Stomach (tissue), 9 donors: Measurements from ENCODE around the gene ATG9A. TPM values are rescaled to one million over a fixed set of nuclear protein-coding genes. Genes with fewer than 3 reads are reported as not detected.

ENCODE experiments used
- DNase-seq, 2 donors: peaks; one replicate each; pipeline versions ENCODE4 v3.0.0 to v3.0.0-alpha.2; 2013 to 2019
- H3K27ac ChIP-seq, 5 donors: fragments of 200-600 bp in 4 of 5; sonication (generic) in 4 of 5; one replicate each; pipeline ENCODE4 v1.5.1; 2013 to 2019; ENCODE audit warnings: mild to moderate bottlenecking in 1 of 5, moderate library complexity in 1 of 5
- H3K27me3 ChIP-seq, 3 donors: fragments of 200-600 bp; sonication (generic); one replicate each; pipeline ENCODE4 v1.5.1; 2017 to 2019; ENCODE audit warnings: mixed run types in 1 of 3
- H3K36me3 ChIP-seq, 4 donors: fragments of 200-600 bp; sonication (generic); 1 replicate in 3 of 4; 2 replicates in 1 of 4; pipeline ENCODE4 v1.5.1; 2016 to 2019
- H3K4me1 ChIP-seq, 4 donors: fragments of 200-600 bp; sonication (generic); one replicate each; pipeline ENCODE4 v1.5.1; 2016 to 2019
- H3K4me3 ChIP-seq, 4 donors: fragments of 200-600 bp; sonication (generic) in 3 of 4; one replicate each; pipeline ENCODE4 v1.5.1; 2016 to 2019; ENCODE audit warnings: mild to moderate bottlenecking in 1 of 4
- H3K9me3 ChIP-seq, 4 donors: fragments of 200-600 bp; sonication (generic); one replicate each; pipeline ENCODE4 v1.5.1; 2016 to 2019
- EP300 ChIP-seq: sonication (generic); formaldehyde crosslinking; IDR thresholded peaks from one replicate; pipeline ENCODE4 v1.6.1; 2017; ENCODE audit warnings: antibody characterized with exemption
- POLR2A ChIP-seq, 4 donors: fragments of 450-650 bp; IDR thresholded peaks; one replicate each; pipeline ENCODE4 v1.6.1; 2016; ENCODE audit warnings: antibody characterized with exemption in 4 of 4, control low read depth in 2 of 4, mild to moderate bottlenecking in 1 of 4, moderate library complexity in 1 of 4
- POLR2AphosphoS5 ChIP-seq, 3 donors: sonication (generic); formaldehyde crosslinking; IDR thresholded peaks; one replicate each; pipeline ENCODE4 v1.6.1; 2016; ENCODE audit warnings: antibody characterized with exemption in 3 of 3
- WGBS, 5 donors: extraction: QIAGEN DNeasy Blood & Tissue Kit in 3 of 5; methylation state at CpG; one replicate each; pipeline versions ENCODE4 v1.1.5 to v1.1.7; 2013 to 2018; 5-methylcytosine and 5-hydroxymethylcytosine counted together
- intact Hi-C: fragments of 100-400 bp; cut with DNase I; formaldehyde crosslinking; loops from one replicate; pipeline ENCODE4 v1.15.1; 2023; ENCODE audit warnings: low total_unique reads
- polyA plus RNA-seq, 3 donors: library from polyadenylated mRNA; stranded (reverse); fragments of 200-250 nt; gene quantifications; one replicate each; pipeline ENCODE4 v1.2.3, GENCODE V29; 2013
- total RNA-seq, 5 donors: library from RNA; depleted of rRNA; stranded (reverse); fragments of >200 nt; gene quantifications; one replicate each; pipeline versions ENCODE4 v1.1.0 to v1.2.3, GENCODE V29; 2014 to 2016
- TF ChIP-seq, protein P1 (sequence below), 7 experiments: fragments of 450-650 bp in 4 of 7; fragments of 200-600 bp in 3 of 7; sonication (generic) in 3 of 7; IDR thresholded peaks; one replicate each; pipeline ENCODE4 v1.5.1; 2016 to 2019; ENCODE audit warnings: antibody characterized with exemption in 7 of 7, control low read depth in 2 of 7, mild to moderate bottlenecking in 1 of 7
- donor health status: healthy with polysubstance abuse.
- donor health status: Bipolar disorder and iron deficiency.
- donor health status: healthy.

ATG9A gene
- total and polyA plus RNA-seq, 8 donors = 1.4 to 100 (median 16.1) TPM

- no peaks in the 10 kb centered on the region for H3K9me3 ChIP-seq
- peak overlapping the region; percentile 77 to 91 (median 84) for H3K4me3 ChIP-seq
- peak overlapping the region; percentile 96 to 100 (median 99) for H3K27ac ChIP-seq
- intact Hi-C loops = no loop called here
- peak in 1 of 2 donors; percentile 58 for DNase-seq
- peaks cover 21 to 63% (median 54%) of the 10 kb centered on the region in 4 donors for H3K4me1 ChIP-seq
- no peaks in the 10 kb centered on the region for H3K27me3 ChIP-seq
- peaks cover 47 to 55% (median 53%) of the 10 kb centered on the region in 4 donors for H3K36me3 ChIP-seq
- TF ChIP-seq, protein P1, sequence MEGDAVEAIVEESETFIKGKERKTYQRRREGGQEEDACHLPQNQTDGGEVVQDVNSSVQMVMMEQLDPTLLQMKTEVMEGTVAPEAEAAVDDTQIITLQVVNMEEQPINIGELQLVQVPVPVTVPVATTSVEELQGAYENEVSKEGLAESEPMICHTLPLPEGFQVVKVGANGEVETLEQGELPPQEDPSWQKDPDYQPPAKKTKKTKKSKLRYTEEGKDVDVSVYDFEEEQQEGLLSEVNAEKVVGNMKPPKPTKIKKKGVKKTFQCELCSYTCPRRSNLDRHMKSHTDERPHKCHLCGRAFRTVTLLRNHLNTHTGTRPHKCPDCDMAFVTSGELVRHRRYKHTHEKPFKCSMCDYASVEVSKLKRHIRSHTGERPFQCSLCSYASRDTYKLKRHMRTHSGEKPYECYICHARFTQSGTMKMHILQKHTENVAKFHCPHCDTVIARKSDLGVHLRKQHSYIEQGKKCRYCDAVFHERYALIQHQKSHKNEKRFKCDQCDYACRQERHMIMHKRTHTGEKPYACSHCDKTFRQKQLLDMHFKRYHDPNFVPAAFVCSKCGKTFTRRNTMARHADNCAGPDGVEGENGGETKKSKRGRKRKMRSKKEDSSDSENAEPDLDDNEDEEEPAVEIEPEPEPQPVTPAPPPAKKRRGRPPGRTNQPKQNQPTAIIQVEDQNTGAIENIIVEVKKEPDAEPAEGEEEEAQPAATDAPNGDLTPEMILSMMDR (IDR thresholded peaks at IDR 0.05) = peak in 2 of 7 experiments; percentile 11 to 12
- no peak for TF ChIP-seq POLR2A (IDR thresholded peaks at IDR 0.05)
- no peak for TF ChIP-seq EP300
- no peak for TF ChIP-seq POLR2AphosphoS5 (IDR thresholded peaks at IDR 0.05)
- 2 to 8% (median 2%) methylated on average over 10 to 45 of the region's 45 CpGs for WGBS, 5 donors
Observed at GRCh38 chr2:219175928-219176817, 53.3 kb downstream of the ATG9A start.

- Histone ChIP-seq H3K36me3 (peaks cover 40 to 48% (median 46%) of the 10 kb centered on the region in 4 donors), H3K9me3 (no peaks in the 10 kb centered on the region), H3K4me1 (peaks cover 25 to 65% (median 54%) of the 10 kb centered on the region in 4 donors), H3K27ac (peak overlapping the region in 3 of 5 donors; percentile 98 to 100 (median 99)), H3K27me3 (no peaks in the 10 kb centered on the region), H3K4me3 (peak overlapping the region; percentile 77 to 91 (median 84))
- 75 to 82% (median 76%) methylated on average over 7 of the region's 7 CpGs for WGBS, 5 donors
- intact Hi-C loops = no loop called here
- no peak for TF ChIP-seq POLR2AphosphoS5 (IDR thresholded peaks at IDR 0.05)
- TF ChIP-seq, protein P1 (IDR thresholded peaks at IDR 0.05) = no peak
- TF ChIP-seq POLR2A (IDR thresholded peaks at IDR 0.05) = no peak
- no peak for TF ChIP-seq EP300
- DNase-seq = no peak
Observed at GRCh38 chr2:219175486-219175885, 54.0 kb downstream of the ATG9A start.

DNA sequence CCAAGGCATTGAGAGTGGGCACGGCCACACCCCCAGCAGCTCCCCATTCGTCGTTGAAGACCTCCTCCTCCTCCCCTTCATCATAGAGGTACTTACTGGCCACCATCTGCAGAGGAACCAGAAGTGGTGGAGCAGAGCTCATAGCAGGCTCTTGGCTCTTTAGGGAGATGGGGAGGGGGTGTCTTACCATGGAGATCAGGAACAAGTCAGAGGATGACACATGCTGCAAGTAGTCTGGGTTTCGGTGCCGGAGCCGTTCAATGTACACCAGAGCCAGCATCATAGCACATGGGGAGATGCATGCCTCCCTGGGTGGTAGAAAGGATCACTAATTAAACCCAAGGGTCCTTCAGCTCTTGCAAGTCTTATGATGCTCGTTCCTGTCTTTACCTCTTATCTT, 54.6 kb downstream of the ATG9A start:
- 81 to 94% (median 87%) methylated on average over 7 of the region's 7 CpGs for WGBS, 5 donors
- intact Hi-C loops = loop anchor here (5.0 kb wide), 1 partner anchor 42 kb away; the partner anchor contains the start of gene ABCB6

GRCh38 chr2:219174146-219174545, 55.3 kb downstream of the ATG9A start:
- Histone ChIP-seq H3K4me3 (no peak overlapping the region), H3K27me3 (no peaks in the 10 kb centered on the region), H3K9me3 (no peaks in the 10 kb centered on the region), H3K4me1 (peaks cover 18 to 56% (median 41%) of the 10 kb centered on the region in 4 donors), H3K36me3 (peaks cover 32 to 39% (median 36%) of the 10 kb centered on the region in 4 donors), H3K27ac (peak overlapping the region in 1 of 5 donors; percentile 98)
- intact Hi-C loops = loop anchor here (5.0 kb wide), 1 partner anchor 43 kb away; the partner anchor contains the start of gene ABCB6
- WGBS, 5 donors = 80 to 94% (median 87%) methylated on average over 3 of the region's 3 CpGs
- TF ChIP-seq, protein P1 (IDR thresholded peaks at IDR 0.05) = no peak
- TF ChIP-seq POLR2A (IDR thresholded peaks at IDR 0.05) (no peak), POLR2AphosphoS5 (IDR thresholded peaks at IDR 0.05) (no peak), EP300 (no peak)
- DNase-seq = no peak

More for the DNA sequence above, 54.6 kb downstream of the ATG9A start:
- DNase-seq = no peak
- Histone ChIP-seq H3K9me3 (no peaks in the 10 kb centered on the region), H3K4me3 (no peak overlapping the region), H3K27ac (peak overlapping the region in 1 of 5 donors; percentile 98), H3K27me3 (no peaks in the 10 kb centered on the region), H3K36me3 (peaks cover 33 to 41% (median 39%) of the 10 kb centered on the region in 4 donors), H3K4me1 (peaks cover 24 to 62% (median 48%) of the 10 kb centered on the region in 4 donors)
- no peak for TF ChIP-seq POLR2A (IDR thresholded peaks at IDR 0.05)
- no peak for TF ChIP-seq POLR2AphosphoS5 (IDR thresholded peaks at IDR 0.05)
- no peak for TF ChIP-seq EP300
- TF ChIP-seq, protein P1 (IDR thresholded peaks at IDR 0.05) = no peak
